ENCODE measurements around the gene RNPS1.

The RNPS1 gene

GRCh38 chr16:2267913-2268666 lies at the start of gene RNPS1:
Gene RNPS1, minus strand, starts transcription at chr16:2268126. Its CDS starts 3,483 bp downstream, at chr16:2264643.
- DNase-seq (ENCODE audit: low read depth in 1 of 2, low spot score in 1 of 2): peak; percentile 89 to 96

GRCh38 chr16:2317231-2318020 lies 49.5 kb upstream of the RNPS1 start:
- DNase-seq (ENCODE audit: low read depth in 1 of 2, low spot score in 1 of 2): no peak

- no peak for DNase-seq (ENCODE audit: low read depth in 1 of 2, low spot score in 1 of 2)
Observed at GRCh38 chr16:2308089-2308962, 40.4 kb upstream of the RNPS1 start.

- DNase-seq (ENCODE audit: low read depth in 1 of 2, low spot score in 1 of 2): no peak
Observed at GRCh38 chr16:2299915-2300192, 31.9 kb upstream of the RNPS1 start.

GRCh38 chr16:2299121-2299914 lies 31.4 kb upstream of the RNPS1 start:
- DNase-seq (ENCODE audit: low read depth in 1 of 2, low spot score in 1 of 2): no peak

- DNase-seq (ENCODE audit: low read depth in 1 of 2, low spot score in 1 of 2): no peak
Observed at GRCh38 chr16:2298621-2299020, 30.7 kb upstream of the RNPS1 start.

GRCh38 chr16:2297506-2297860 lies 29.6 kb upstream of the RNPS1 start:
- DNase-seq (ENCODE audit: low read depth in 1 of 2, low spot score in 1 of 2): no peak

- DNase-seq (ENCODE audit: low read depth in 1 of 2, low spot score in 1 of 2): no peak
Observed at GRCh38 chr16:2296661-2297505, 29.0 kb upstream of the RNPS1 start.

- DNase-seq (ENCODE audit: low read depth in 1 of 2, low spot score in 1 of 2): no peak
Observed at GRCh38 chr16:2295056-2295798, 27.3 kb upstream of the RNPS1 start.

- DNase-seq (ENCODE audit: low read depth in 1 of 2, low spot score in 1 of 2): no peak
Observed at GRCh38 chr16:2292221-2292620, 24.3 kb upstream of the RNPS1 start.

GRCh38 chr16:2289282-2289681 lies 21.4 kb upstream of the RNPS1 start:
- DNase-seq (ENCODE audit: low read depth in 1 of 2, low spot score in 1 of 2): no peak

GRCh38 chr16:2288726-2289125 lies 20.8 kb upstream of the RNPS1 start:
- DNase-seq (ENCODE audit: low read depth in 1 of 2, low spot score in 1 of 2): no peak

GRCh38 chr16:2287916-2288547 lies 20.1 kb upstream of the RNPS1 start:
- no peak for DNase-seq (ENCODE audit: low read depth in 1 of 2, low spot score in 1 of 2)

- DNase-seq (ENCODE audit: low read depth in 1 of 2, low spot score in 1 of 2): no peak
Observed at GRCh38 chr16:2286550-2286949, 18.6 kb upstream of the RNPS1 start.

GRCh38 chr16:2285731-2286191 lies 17.8 kb upstream of the RNPS1 start:
- no peak for DNase-seq (ENCODE audit: low read depth in 1 of 2, low spot score in 1 of 2)

- no peak for DNase-seq (ENCODE audit: low read depth in 1 of 2, low spot score in 1 of 2)
Observed at GRCh38 chr16:2284797-2285576, 17.1 kb upstream of the RNPS1 start.

- DNase-seq (ENCODE audit: low read depth in 1 of 2, low spot score in 1 of 2): no peak
Observed at GRCh38 chr16:2284001-2284770, 16.3 kb upstream of the RNPS1 start.

Measured in stimulated activated CD4-positive, alpha-beta T cell treated with anti-CD3 and anti-CD28 coated beads, Interleukin-15, amount 100 ng/mL, for 1 hour (primary cell).